Smooth muscle cell (in vitro differentiated cells): Measurements from ENCODE around the gene APBB1IP. TPM values are rescaled to one million over a fixed set of nuclear protein-coding genes. Genes with fewer than 3 reads are reported as not detected.

ENCODE experiments used
- DNase-seq: peaks from one replicate; lab custom pipeline; 2025; ENCODE audit not compliant: unreplicated experiment; lab: John Stamatoyannopoulos, UW
- H2AFZ ChIP-seq: fragments of 200-600 bp; sonication (generic); 2 replicates; pipeline ENCODE4 v1.6.0; 2016; ENCODE audit warnings: antibody characterized with exemption, low read depth, mild to moderate bottlenecking
- H3F3A ChIP-seq: fragments of 200-600 bp; sonication (generic); 2 replicates; pipeline ENCODE4 v1.6.0; 2017; ENCODE audit warnings: antibody characterized with exemption, low read depth
- H3K27ac ChIP-seq: fragments of 200-600 bp; sonication (generic); 2 replicates; pipeline ENCODE4 v1.5.1; 2016; ENCODE audit warnings: low read depth, mild to moderate bottlenecking
- H3K27me3 ChIP-seq: fragments of 200-600 bp; sonication (generic); 2 replicates; pipeline ENCODE4 v1.6.1; 2016; ENCODE audit warnings: low read depth, mild to moderate bottlenecking
- H3K36me3 ChIP-seq: fragments of 200-600 bp; sonication (generic); 2 replicates; pipeline ENCODE4 v1.5.1; 2016; ENCODE audit warnings: low read depth
- H3K4me1 ChIP-seq: fragments of 200-600 bp; sonication (generic); 2 replicates; pipeline ENCODE4 v1.5.1; 2016; ENCODE audit warnings: low read depth
- H3K4me2 ChIP-seq: fragments of 200-600 bp; sonication (generic); 2 replicates; pipeline ENCODE4 v1.6.0; 2016; ENCODE audit warnings: mild to moderate bottlenecking
- H3K4me3 ChIP-seq: fragments of 200-600 bp; sonication (generic); 2 replicates; pipeline ENCODE4 v1.5.1; 2016; ENCODE audit warnings: mild to moderate bottlenecking
- H3K79me2 ChIP-seq: fragments of 200-600 bp; sonication (generic); 2 replicates; pipeline ENCODE4 v1.6.0; 2016; ENCODE audit warnings: low read depth, mild to moderate bottlenecking
- H3K9ac ChIP-seq: fragments of 200-600 bp; sonication (generic); 2 replicates; pipeline ENCODE4 v1.6.0; 2016; ENCODE audit warnings: low read depth
- H3K9me3 ChIP-seq: fragments of 200-600 bp; sonication (generic); replicated peaks from 2 replicates; pipeline ENCODE4 v1.5.1; 2016; ENCODE audit warnings: low read depth
- H4K20me1 ChIP-seq: fragments of 200-600 bp; sonication (generic); 2 replicates; pipeline ENCODE4 v1.6.0; 2016; ENCODE audit warnings: low read depth
- CTCF ChIP-seq: fragments of 200-600 bp; sonication (generic); IDR thresholded peaks from 2 replicates; pipeline ENCODE4 v1.5.1; 2017; ENCODE audit warnings: borderline replicate concordance, mild to moderate bottlenecking, antibody characterized with exemption; ENCODE audit not compliant: insufficient read depth, poor library complexity, severe bottlenecking
- WGBS: methylation state at CpG from one replicate; pipeline ENCODE4 v1.1.7; 2016; ENCODE audit warnings: low lambda C conversion rate; 5-methylcytosine and 5-hydroxymethylcytosine counted together
- polyA plus RNA-seq: library from polyadenylated mRNA; unstranded; fragments of >200 nt; fragmentation: Nextera tagmentation; extraction: Ambion mirVana; gene quantifications from 2 replicates; pipeline ENCODE4 v1.2.1, GENCODE V29; 2016
- total RNA-seq: library from RNA; depleted of rRNA; stranded (reverse); fragments of >200 nt; gene quantifications from 2 replicates; pipeline ENCODE4 v1.2.3, GENCODE V29; 2014

Gene APBB1IP
- total and polyA plus RNA-seq, 2 experiments from 2014 or later, result 0.36 to 0.39 TPM

DNA sequence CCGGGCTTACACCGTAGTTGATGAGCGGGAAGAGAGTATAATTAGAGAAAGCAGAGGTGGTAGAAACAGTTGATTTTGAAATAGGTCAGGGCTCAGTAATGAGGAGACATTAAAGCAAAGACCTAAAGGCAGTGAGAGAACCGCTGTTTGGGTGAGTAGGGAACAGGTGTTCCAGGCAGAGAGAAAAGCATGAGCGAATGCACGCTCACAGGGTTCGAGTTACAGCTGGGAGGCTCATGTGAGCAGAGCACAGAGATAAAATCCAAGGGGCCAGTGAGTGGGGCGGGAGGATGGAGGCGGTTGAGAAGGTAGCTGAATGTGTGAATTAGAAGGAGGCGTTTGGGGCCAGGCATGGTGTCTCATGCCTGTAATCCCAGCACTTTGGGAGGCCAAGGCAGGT is 39.9 kb downstream of the APBB1IP start:
- 94% methylated on average over 10 of the region's 10 CpGs for WGBS
- no peaks in the 10 kb centered on the region for H3K4me1 ChIP-seq
- H3K79me2 ChIP-seq, result no peaks in the 10 kb centered on the region
- no peak overlapping the region for H3K4me3 ChIP-seq
- H4K20me1 ChIP-seq, result no peaks in the 10 kb centered on the region
- H3K9ac ChIP-seq, result no peak overlapping the region
- no peaks in the 10 kb centered on the region for H3K36me3 ChIP-seq
- H3K27me3 ChIP-seq, result no peaks in the 10 kb centered on the region
- no peak for TF ChIP-seq CTCF
- H3K9me3 ChIP-seq, result no peaks in the 10 kb centered on the region
- DNase-seq, result no peak
- no peak overlapping the region for H2AFZ ChIP-seq
- no peak overlapping the region for H3K4me2 ChIP-seq
- H3K27ac ChIP-seq, result no peak overlapping the region
- no peaks in the 10 kb centered on the region for H3F3A ChIP-seq

DNA sequence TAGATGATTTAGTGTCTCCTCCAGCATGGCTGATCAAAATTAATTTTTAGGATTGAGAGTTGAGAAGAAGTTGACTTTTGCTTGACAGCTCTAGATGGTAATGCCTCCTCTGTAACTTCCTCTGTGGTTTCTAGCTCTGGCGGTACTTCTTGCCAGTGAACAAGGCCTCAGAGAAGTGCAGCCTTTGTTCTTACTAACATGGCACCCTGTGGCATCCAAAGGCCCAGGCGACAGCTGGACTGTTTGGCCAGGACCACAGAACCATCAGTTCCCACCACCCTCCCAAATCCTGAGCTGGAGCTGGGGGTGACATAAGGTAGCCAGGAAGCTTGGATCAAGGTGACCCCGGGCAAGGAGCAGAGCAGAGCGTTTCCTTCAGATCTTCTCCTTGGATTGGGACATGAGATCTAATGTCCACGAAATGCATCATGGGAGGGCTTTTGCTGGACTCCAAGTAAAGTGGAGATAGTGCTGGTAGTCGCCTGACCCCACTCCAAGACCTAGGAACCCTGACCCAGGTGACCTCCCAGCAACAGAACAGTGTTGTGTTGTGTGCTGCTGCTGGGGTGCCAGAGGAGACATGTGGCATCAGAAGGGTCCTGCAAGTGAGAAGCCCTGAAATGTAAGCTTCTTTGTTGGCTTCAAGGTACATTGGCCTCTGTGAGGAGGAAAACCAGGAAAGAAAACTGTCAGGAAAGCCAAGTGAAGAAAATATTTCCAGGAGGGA is 41.8 kb downstream of the APBB1IP start:
- Histone ChIP-seq H3K79me2 (no peaks in the 10 kb centered on the region), H3K4me3 (no peak overlapping the region), H3K27me3 (no peaks in the 10 kb centered on the region), H4K20me1 (no peaks in the 10 kb centered on the region), H3K9me3 (no peaks in the 10 kb centered on the region), H3K4me2 (no peak overlapping the region), H3K27ac (no peak overlapping the region), H3K4me1 (peaks cover under 1% of the 10 kb centered on the region), H3K9ac (no peak overlapping the region), H3F3A (no peaks in the 10 kb centered on the region), H3K36me3 (no peaks in the 10 kb centered on the region), H2AFZ (no peak overlapping the region)
- no peak for DNase-seq
- 95% methylated on average over 6 of the region's 6 CpGs for WGBS
- TF ChIP-seq CTCF, result no peak

- no peaks in the 10 kb centered on the region for H4K20me1 ChIP-seq
- no peak overlapping the region for H3K4me3 ChIP-seq
- no peak overlapping the region for H3K9ac ChIP-seq
- no peaks in the 10 kb centered on the region for H3K36me3 ChIP-seq
- H3K79me2 ChIP-seq, result no peaks in the 10 kb centered on the region
- H3F3A ChIP-seq, result peaks cover 5% of the 10 kb centered on the region
- no peaks in the 10 kb centered on the region for H3K27me3 ChIP-seq
- no peak for TF ChIP-seq CTCF
- no peak overlapping the region for H2AFZ ChIP-seq
- no peak overlapping the region for H3K27ac ChIP-seq
- no peak overlapping the region for H3K4me2 ChIP-seq
- no peaks in the 10 kb centered on the region for H3K9me3 ChIP-seq
- DNase-seq, result no peak
- peaks cover 4% of the 10 kb centered on the region for H3K4me1 ChIP-seq
- 98% methylated on average over 2 of the region's 2 CpGs for WGBS
Measured at GRCh38 chr10:26481315-26481692, 43.2 kb downstream of the APBB1IP start.
